NCI-H2196 treated with DMSO at 0.1 percent for 48 hours (cell line): Measurements from ENCODE around the gene CTSA.

Experiments used
- DNase-seq: peaks from one replicate; lab custom pipeline; 2025; ENCODE audit not compliant: unreplicated experiment; lab: John Stamatoyannopoulos, UW

CTSA gene

GRCh38 chr20:45937765-45938164, 46.6 kb downstream of the CTSA start:
- no peak for DNase-seq

- no peak for DNase-seq
Measured at GRCh38 chr20:45938727-45939438, 47.7 kb downstream of the CTSA start.

DNA sequence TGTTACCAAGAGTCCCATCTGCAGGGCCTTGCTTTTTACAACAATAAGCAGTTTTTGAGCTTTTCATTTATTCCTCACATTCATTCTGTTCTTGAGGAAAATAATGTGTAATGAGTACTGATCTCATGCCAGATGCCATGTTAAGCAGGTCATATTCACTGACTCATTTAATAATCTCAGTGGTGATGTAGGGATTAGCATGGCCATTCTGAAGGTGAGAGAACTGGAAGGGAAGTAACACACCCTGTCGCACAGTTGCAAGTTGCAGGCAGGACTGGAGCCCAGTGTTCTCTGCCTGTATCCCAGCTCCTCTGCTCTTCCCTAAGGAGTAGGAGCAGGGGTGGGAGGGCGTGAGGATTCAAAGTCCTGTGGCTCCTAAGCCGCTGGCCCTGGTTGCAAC, 48.9 kb downstream of the CTSA start:
- no peak for DNase-seq

DNA sequence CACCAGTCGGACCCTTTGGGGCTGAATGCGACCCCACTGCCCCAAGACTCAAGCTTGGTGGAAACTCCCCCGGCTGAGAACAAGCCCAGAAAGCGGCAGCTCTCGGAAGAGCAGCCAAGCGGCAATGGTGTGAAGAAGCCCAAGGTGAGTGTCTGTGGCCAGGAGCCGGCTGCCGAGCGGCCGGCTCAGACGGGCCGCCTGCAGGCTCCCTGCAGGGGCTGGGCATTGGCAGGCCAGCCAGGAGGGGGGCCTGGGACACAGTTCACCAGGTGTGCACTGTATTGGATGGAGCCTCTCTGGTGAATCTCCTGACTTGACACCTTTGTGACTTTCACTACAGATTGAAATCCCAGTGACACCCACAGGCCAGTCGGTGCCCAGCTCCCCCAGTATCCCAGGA, 49.3 kb downstream of the CTSA start:
- DNase-seq: no peak

DNA sequence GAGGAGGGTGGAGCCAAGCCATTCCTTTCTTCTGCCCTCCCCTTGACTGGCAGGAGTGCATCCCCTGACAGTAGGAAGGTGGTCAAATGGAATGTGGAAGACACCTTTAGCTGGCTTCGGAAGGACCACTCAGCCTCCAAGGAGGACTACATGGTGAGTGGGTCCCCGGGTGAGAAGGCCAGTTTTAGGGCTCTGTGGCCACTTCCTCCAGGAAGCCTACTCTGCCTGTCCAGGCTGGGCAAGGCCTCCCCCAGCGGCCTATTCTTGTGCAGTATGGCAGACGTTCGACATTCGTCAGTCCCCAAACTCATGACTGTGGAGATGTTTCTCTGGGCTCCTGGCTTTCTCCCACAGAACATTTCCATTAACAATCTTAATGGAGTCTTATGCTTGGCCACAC, 52.5 kb downstream of the CTSA start:
- DNase-seq: no peak

- DNase-seq: no peak
Measured at GRCh38 chr20:45944151-45944964, 53.2 kb downstream of the CTSA start.

DNA sequence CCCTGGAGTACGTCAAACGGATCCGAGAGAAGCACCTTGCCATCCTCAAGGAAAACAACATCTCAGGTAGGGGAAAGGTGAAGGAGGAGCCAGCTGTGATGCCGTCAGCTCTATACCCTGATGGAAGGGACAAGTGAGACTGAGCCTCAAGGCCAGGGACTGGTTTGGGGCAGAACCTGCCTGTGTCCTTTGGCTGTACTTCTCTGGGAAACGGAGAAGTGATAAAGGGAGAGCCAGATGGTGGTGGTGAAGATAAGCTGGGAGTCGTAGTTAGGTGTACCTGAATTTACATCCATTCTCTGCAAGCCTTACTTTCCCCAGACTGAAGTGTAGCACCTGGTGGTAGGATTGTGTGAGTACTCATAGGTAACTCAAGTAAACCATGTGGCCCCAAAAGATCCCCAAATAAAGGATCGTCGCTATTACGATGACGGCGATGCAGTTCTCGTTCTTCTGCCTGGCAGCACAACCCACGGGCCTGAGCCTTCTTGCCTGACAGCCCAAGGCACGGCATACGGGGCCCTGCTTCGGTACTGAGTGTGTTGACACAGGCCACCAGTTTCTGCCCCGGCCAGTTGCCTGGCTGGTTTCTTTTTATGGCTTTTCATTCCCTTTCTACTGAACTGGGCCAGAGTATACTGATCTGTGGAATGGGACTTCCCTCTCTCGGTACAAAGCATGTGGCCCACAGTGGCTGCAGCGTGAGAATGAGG, 54.0 kb downstream of the CTSA start:
- DNase-seq: no peak

DNA sequence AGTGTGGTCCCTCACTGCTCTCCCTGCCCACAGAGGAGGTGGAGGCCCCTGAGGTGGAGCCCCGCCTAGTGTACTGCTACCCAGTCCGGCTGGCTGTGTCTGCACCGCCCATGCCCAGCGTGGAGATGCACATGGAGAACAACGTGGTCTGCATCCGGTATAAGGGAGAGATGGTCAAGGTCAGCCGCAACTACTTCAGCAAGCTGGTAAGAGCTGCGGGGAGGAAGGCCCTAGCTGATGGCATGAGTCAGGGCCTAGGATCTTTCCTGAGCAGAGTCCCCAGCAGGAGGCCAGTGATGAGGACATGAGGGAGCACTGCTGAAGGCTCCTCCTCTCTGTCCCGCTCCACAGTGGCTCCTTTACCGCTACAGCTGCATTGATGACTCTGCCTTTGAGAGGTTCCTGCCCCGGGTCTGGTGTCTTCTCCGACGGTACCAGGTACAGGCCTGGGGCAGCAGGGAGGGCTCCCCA, 54.6 kb downstream of the CTSA start:
- no peak for DNase-seq

DNA sequence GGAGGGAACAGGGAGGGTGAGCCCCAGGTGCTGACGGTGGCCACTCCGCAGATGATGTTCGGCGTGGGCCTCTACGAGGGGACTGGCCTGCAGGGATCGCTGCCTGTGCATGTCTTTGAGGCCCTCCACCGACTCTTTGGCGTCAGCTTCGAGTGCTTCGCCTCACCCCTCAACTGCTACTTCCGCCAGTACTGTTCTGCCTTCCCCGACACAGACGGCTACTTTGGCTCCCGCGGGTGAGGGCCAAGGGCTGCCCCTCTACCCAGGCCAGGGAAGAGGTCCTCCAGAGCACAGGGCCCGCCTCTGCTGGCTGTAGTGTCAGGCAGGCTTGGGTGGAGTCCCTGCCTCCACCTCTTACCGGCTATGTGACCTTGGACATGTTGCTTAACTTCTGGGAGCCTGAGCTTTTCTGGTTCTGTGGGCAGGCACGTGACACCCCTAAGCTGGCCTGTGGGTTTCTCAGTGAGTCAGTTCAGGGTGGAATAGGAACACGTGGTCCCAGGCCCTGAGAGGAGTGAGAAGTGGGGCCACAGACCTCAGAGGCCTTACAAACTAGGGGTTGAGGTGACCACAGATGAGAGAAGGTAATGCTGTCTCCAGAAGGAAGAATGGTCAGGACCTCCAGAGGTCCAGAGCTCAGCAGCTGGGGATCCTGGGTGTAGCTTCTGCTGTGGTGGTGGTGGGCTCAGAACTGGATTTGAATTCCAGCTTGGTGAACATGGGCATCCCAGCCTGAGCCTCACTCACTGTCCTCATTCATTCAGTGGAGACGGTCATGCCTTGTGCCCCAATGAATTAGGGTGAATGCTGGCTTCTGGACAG, 55.2 kb downstream of the CTSA start:
- DNase-seq: no peak

DNA sequence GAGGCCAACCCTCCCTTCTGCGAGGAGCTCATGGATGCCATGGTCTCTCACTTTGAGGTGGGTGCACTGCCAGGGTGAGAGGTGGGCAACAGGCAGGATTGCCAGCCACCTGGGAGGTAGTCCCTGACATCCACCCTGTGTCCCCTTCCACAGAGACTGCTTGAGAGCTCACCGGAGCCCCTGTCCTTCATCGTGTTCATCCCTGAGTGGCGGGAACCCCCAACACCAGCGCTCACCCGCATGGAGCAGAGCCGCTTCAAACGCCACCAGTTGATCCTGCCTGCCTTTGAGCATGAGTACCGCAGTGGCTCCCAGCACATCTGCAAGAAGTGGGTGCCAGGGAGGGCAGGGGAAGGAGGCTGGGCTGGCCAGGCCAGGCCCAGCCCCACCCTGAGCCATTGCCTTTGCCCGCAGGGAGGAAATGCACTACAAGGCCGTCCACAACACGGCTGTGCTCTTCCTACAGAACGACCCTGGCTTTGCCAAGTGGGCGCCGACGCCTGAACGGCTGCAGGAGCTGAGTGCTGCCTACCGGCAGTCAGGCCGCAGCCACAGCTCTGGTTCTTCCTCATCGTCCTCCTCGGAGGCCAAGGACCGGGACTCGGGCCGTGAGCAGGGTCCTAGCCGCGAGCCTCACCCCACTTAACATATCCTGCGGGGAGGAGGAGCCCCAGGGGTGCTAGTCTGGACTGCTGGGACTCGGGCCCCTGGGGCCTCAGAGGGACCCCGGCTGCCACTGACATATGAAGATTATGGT, 56.2 kb downstream of the CTSA start:
- DNase-seq: no peak

GRCh38 chr20:45948261-45948733, 57.2 kb downstream of the CTSA start:
- DNase-seq: no peak
